ENCODE results near the gene CTNNA2.

The CTNNA2 gene

GRCh38 chr2:80128080-80128479, 615.2 kb downstream of the CTNNA2 start:
- TF ChIP-seq CTCF (IDR thresholded peaks at IDR 0.05; ENCODE audit: low read depth, low read length) (no peak), EZH2phosphoT487 (IDR thresholded peaks at IDR 0.05; ENCODE audit: low read depth) (no peak)
- no peak overlapping the region for H2AFZ ChIP-seq (ENCODE audit: low read depth, low read length)
- no peak overlapping the region for H3K9ac ChIP-seq (ENCODE audit: low read length)
- no peak overlapping the region for H3K27ac ChIP-seq (ENCODE audit: low read length)
- no peaks in the 10 kb centered on the region for H3K79me2 ChIP-seq (ENCODE audit: low read length)
- no peaks in the 10 kb centered on the region for H3K4me1 ChIP-seq (ENCODE audit: low read length)
- no peak overlapping the region for H3K4me2 ChIP-seq (ENCODE audit: low read length)
- no peaks in the 10 kb centered on the region for H3K36me3 ChIP-seq (replicated peaks; ENCODE audit: low read depth, low read length)
- no peaks in the 10 kb centered on the region for H3K9me3 ChIP-seq (ENCODE audit: insufficient read depth, low read length)
- H4K20me1 ChIP-seq (ENCODE audit: insufficient read depth, low read length) = no peaks in the 10 kb centered on the region
- no peaks in the 10 kb centered on the region for H3K27me3 ChIP-seq (ENCODE audit: low read depth, low read length)
- H3K4me3 ChIP-seq (ENCODE audit: low read length) = no peak overlapping the region

- no peaks in the 10 kb centered on the region for H3K9me3 ChIP-seq (ENCODE audit: insufficient read depth, low read length)
- no peaks in the 10 kb centered on the region for H3K27me3 ChIP-seq (ENCODE audit: low read depth, low read length)
- no peak overlapping the region for H3K9ac ChIP-seq (ENCODE audit: low read length)
- H4K20me1 ChIP-seq (ENCODE audit: insufficient read depth, low read length) = no peaks in the 10 kb centered on the region
- no peak overlapping the region for H2AFZ ChIP-seq (ENCODE audit: low read depth, low read length)
- no peak overlapping the region for H3K4me2 ChIP-seq (ENCODE audit: low read length)
- H3K79me2 ChIP-seq (ENCODE audit: low read length) = no peaks in the 10 kb centered on the region
- H3K36me3 ChIP-seq (replicated peaks; ENCODE audit: low read depth, low read length) = no peaks in the 10 kb centered on the region
- H3K27ac ChIP-seq (ENCODE audit: low read length) = no peak overlapping the region
- H3K4me3 ChIP-seq (ENCODE audit: low read length) = no peak overlapping the region
- TF ChIP-seq EZH2phosphoT487 (IDR thresholded peaks at IDR 0.05; ENCODE audit: low read depth) (no peak), CTCF (IDR thresholded peaks at IDR 0.05; ENCODE audit: low read depth, low read length) (no peak)
- no peaks in the 10 kb centered on the region for H3K4me1 ChIP-seq (ENCODE audit: low read length)
Observed at GRCh38 chr2:80132281-80132680, 619.4 kb downstream of the CTNNA2 start.

- no peak overlapping the region for H3K27ac ChIP-seq (ENCODE audit: low read length)
- TF ChIP-seq CTCF (IDR thresholded peaks at IDR 0.05; ENCODE audit: low read depth, low read length) = no peak
- TF ChIP-seq EZH2phosphoT487 (IDR thresholded peaks at IDR 0.05; ENCODE audit: low read depth) = no peak
- H3K4me3 ChIP-seq (ENCODE audit: low read length) = no peak overlapping the region
- no peak overlapping the region for H2AFZ ChIP-seq (ENCODE audit: low read depth, low read length)
- H3K4me1 ChIP-seq (ENCODE audit: low read length) = no peaks in the 10 kb centered on the region
- no peaks in the 10 kb centered on the region for H3K36me3 ChIP-seq (replicated peaks; ENCODE audit: low read depth, low read length)
- H3K79me2 ChIP-seq (ENCODE audit: low read length) = no peaks in the 10 kb centered on the region
- H3K4me2 ChIP-seq (ENCODE audit: low read length) = no peak overlapping the region
- no peaks in the 10 kb centered on the region for H3K9me3 ChIP-seq (ENCODE audit: insufficient read depth, low read length)
- H4K20me1 ChIP-seq (ENCODE audit: insufficient read depth, low read length) = no peaks in the 10 kb centered on the region
- H3K9ac ChIP-seq (ENCODE audit: low read length) = no peak overlapping the region
- H3K27me3 ChIP-seq (ENCODE audit: low read depth, low read length) = no peaks in the 10 kb centered on the region
Observed at GRCh38 chr2:80135001-80135400, 622.1 kb downstream of the CTNNA2 start.

GRCh38 chr2:80136338-80136737, 623.5 kb downstream of the CTNNA2 start:
- Histone ChIP-seq H2AFZ (ENCODE audit: low read depth, low read length) (no peak overlapping the region), H3K4me1 (ENCODE audit: low read length) (no peaks in the 10 kb centered on the region), H3K4me2 (ENCODE audit: low read length) (no peak overlapping the region), H3K36me3 (replicated peaks; ENCODE audit: low read depth, low read length) (no peaks in the 10 kb centered on the region), H3K9ac (ENCODE audit: low read length) (no peak overlapping the region), H3K27ac (ENCODE audit: low read length) (no peak overlapping the region), H3K27me3 (ENCODE audit: low read depth, low read length) (no peaks in the 10 kb centered on the region), H4K20me1 (ENCODE audit: insufficient read depth, low read length) (no peaks in the 10 kb centered on the region), H3K9me3 (ENCODE audit: insufficient read depth, low read length) (no peaks in the 10 kb centered on the region), H3K79me2 (ENCODE audit: low read length) (no peaks in the 10 kb centered on the region), H3K4me3 (ENCODE audit: low read length) (no peak overlapping the region)
- TF ChIP-seq EZH2phosphoT487 (IDR thresholded peaks at IDR 0.05; ENCODE audit: low read depth) (no peak), CTCF (IDR thresholded peaks at IDR 0.05; ENCODE audit: low read depth, low read length) (no peak)

All from OCI-LY3 (cell line).